ENCODE data around the gene SLC25A21.
A peak's percentile ranks its signal among the peaks of the same experiment; 100 is the strongest.
"Not testable (repeated sequence)": the region's sequence is repeated elsewhere in the genome, so short reads cannot be mapped to it uniquely, and the experiment has no call there.

The SLC25A21 gene

GRCh38 chr14:37172024-37172869, at the start of gene SLC25A21:
SLC25A21 (minus strand) TSS chr14:37172606.
- DNase-seq (ENCODE audit: low read depth, low spot score) = peak; percentile 89

GRCh38 chr14:37221073-37221472, 48.7 kb upstream of the SLC25A21 start:
- no peak for DNase-seq (ENCODE audit: low read depth, low spot score)

GRCh38 chr14:37215345-37215744, 42.9 kb upstream of the SLC25A21 start:
- no peak for DNase-seq (ENCODE audit: low read depth, low spot score)

GRCh38 chr14:37213016-37213415, 40.6 kb upstream of the SLC25A21 start:
- DNase-seq (ENCODE audit: low read depth, low spot score) = no peak

GRCh38 chr14:37210448-37210847, 38.0 kb upstream of the SLC25A21 start:
- DNase-seq (ENCODE audit: low read depth, low spot score) = no peak

- not testable (repeated sequence) for DNase-seq (ENCODE audit: low read depth, low spot score)
Measured at GRCh38 chr14:37209617-37210016, 37.2 kb upstream of the SLC25A21 start.

GRCh38 chr14:37205623-37206605, 33.5 kb upstream of the SLC25A21 start:
- DNase-seq (ENCODE audit: low read depth, low spot score) = not testable (repeated sequence)

- no peak for DNase-seq (ENCODE audit: low read depth, low spot score)
Measured at GRCh38 chr14:37203423-37203822, 31.0 kb upstream of the SLC25A21 start.

- no peak for DNase-seq (ENCODE audit: low read depth, low spot score)
Measured at GRCh38 chr14:37202812-37203211, 30.4 kb upstream of the SLC25A21 start.

GRCh38 chr14:37202265-37202664, 29.9 kb upstream of the SLC25A21 start:
- peak; percentile 39 for DNase-seq (ENCODE audit: low read depth, low spot score)

- DNase-seq (ENCODE audit: low read depth, low spot score) = no peak
Measured at GRCh38 chr14:37201724-37202123, 29.3 kb upstream of the SLC25A21 start.

GRCh38 chr14:37198907-37199306, 26.5 kb upstream of the SLC25A21 start:
- no peak for DNase-seq (ENCODE audit: low read depth, low spot score)

- DNase-seq (ENCODE audit: low read depth, low spot score) = no peak
Measured at GRCh38 chr14:37198273-37198598, 25.8 kb upstream of the SLC25A21 start.

GRCh38 chr14:37197421-37198272, 25.2 kb upstream of the SLC25A21 start, which contains the start of gene MIPOL1:
MIPOL1 (plus strand) TSS chr14:37197937; CDS start chr14:37247889, 49,952 bp downstream.
- peak; percentile 96 for DNase-seq (ENCODE audit: low read depth, low spot score)

- no peak for DNase-seq (ENCODE audit: low read depth, low spot score)
Measured at GRCh38 chr14:37196604-37197420, 24.4 kb upstream of the SLC25A21 start.

- no peak for DNase-seq (ENCODE audit: low read depth, low spot score)
Measured at GRCh38 chr14:37195327-37195726, 22.9 kb upstream of the SLC25A21 start.

GRCh38 chr14:37194698-37195097, 22.3 kb upstream of the SLC25A21 start:
- DNase-seq (ENCODE audit: low read depth, low spot score) = no peak

GRCh38 chr14:37189733-37190132, 17.3 kb upstream of the SLC25A21 start:
- DNase-seq (ENCODE audit: low read depth, low spot score) = not testable (repeated sequence)

GRCh38 chr14:37187840-37188577, 15.6 kb upstream of the SLC25A21 start:
- DNase-seq (ENCODE audit: low read depth, low spot score) = not testable (repeated sequence)

- DNase-seq (ENCODE audit: low read depth, low spot score) = no peak
Measured at GRCh38 chr14:37187294-37187693, 14.9 kb upstream of the SLC25A21 start.

All from astrocyte of the hippocampus (primary cell).